ENCODE measurements around the gene EXOC7. TPM values are rescaled to one million over a fixed set of nuclear protein-coding genes. Genes with fewer than 3 reads are reported as not detected.

EXOC7 gene
- total and polyA plus RNA-seq, 3 experiments from 2014 or later, result 69.3 to 109 (median 105) TPM

- H3K27ac Mint-ChIP-seq, result no peak overlapping the region
- no peak overlapping the region for H3K27ac ChIP-seq (ENCODE audit: low read depth, low read length)
- H3K4me3 ChIP-seq (ENCODE audit: low read length), result no peak overlapping the region
- H3K9me3 Mint-ChIP-seq, result no peaks in the 10 kb centered on the region
- no peaks in the 10 kb centered on the region for H3K27me3 ChIP-seq (ENCODE audit: insufficient read depth, low read length, poor library complexity, severe bottlenecking)
- H3K9me3 ChIP-seq (ENCODE audit: low read length), result no peaks in the 10 kb centered on the region
- peaks cover 0 to 5% of the 10 kb centered on the region in 2 donors for H3K27me3 Mint-ChIP-seq
- POLR2A ChIA-PET, result no interaction called here
- no peak for DNase-seq
- peaks cover 16% of the 10 kb centered on the region for H3K4me1 ChIP-seq (ENCODE audit: insufficient read depth, low read length)
- CTCF ChIA-PET, result interaction anchor here (1.2 kb wide), 1 partner anchor 11 kb away, joined by 4 read pairs; no protein-coding TSS in a partner anchor
- peaks cover 9 to 24% (median 13%) of the 10 kb centered on the region in 3 donors for H3K4me1 Mint-ChIP-seq
- no peaks in the 10 kb centered on the region for H3K36me3 ChIP-seq (ENCODE audit: insufficient read depth, low read length)
- H3K4me3 Mint-ChIP-seq, result no peak overlapping the region
- H3K36me3 Mint-ChIP-seq, result no peaks in the 10 kb centered on the region
Measured at GRCh38 chr17:76131051-76131691, 27.6 kb upstream of the EXOC7 start.

- peaks cover 9 to 22% (median 11%) of the 10 kb centered on the region in 3 donors for H3K4me1 Mint-ChIP-seq
Measured at GRCh38 chr17:76130473-76130872, 26.9 kb upstream of the EXOC7 start.

GRCh38 chr17:76125922-76126321 is 22.3 kb upstream of the EXOC7 start:
- ChIA-PET CTCF (interaction anchor here (0.8 to 16.0 kb wide), 8 partner anchors 25 to 173 kb away, joined by 3 to 227 read pairs (median 4); no protein-coding TSS in a partner anchor), POLR2A (no interaction called here)

More at GRCh38 chr17:76130473-76130872, 26.9 kb upstream of the EXOC7 start:
- Histone ChIP-seq H3K27ac (ENCODE audit: low read depth, low read length) (no peak overlapping the region), H3K4me3 (ENCODE audit: low read length) (no peak overlapping the region), H3K9me3 (ENCODE audit: low read length) (no peaks in the 10 kb centered on the region), H3K4me1 (ENCODE audit: insufficient read depth, low read length) (peaks cover 13% of the 10 kb centered on the region), H3K27me3 (ENCODE audit: insufficient read depth, low read length, poor library complexity, severe bottlenecking) (no peaks in the 10 kb centered on the region), H3K36me3 (ENCODE audit: insufficient read depth, low read length) (no peaks in the 10 kb centered on the region)
- ChIA-PET POLR2A (no interaction called here), CTCF (interaction anchor here (0.8 to 16.0 kb wide), 5 partner anchors 9 to 149 kb away, joined by 3 to 227 read pairs (median 4); no protein-coding TSS in a partner anchor)
- Mint-ChIP-seq H3K27me3 (peaks cover 0 to 4% of the 10 kb centered on the region in 2 donors), H3K9me3 (no peaks in the 10 kb centered on the region), H3K36me3 (no peaks in the 10 kb centered on the region), H3K27ac (no peak overlapping the region), H3K4me3 (no peak overlapping the region)
- DNase-seq, result no peak

GRCh38 chr17:76125391-76125675 is 21.7 kb upstream of the EXOC7 start:
- Mint-ChIP-seq H3K4me1 (peaks cover 3 to 19% (median 5%) of the 10 kb centered on the region in 3 donors), H3K36me3 (no peaks in the 10 kb centered on the region)

More at GRCh38 chr17:76125922-76126321, 22.3 kb upstream of the EXOC7 start:
- Mint-ChIP-seq H3K27ac (peak overlapping the region in 1 of 8 donors; percentile 1), H3K4me1 (peaks cover 0 to 19% (median 5%) of the 10 kb centered on the region in 3 donors), H3K36me3 (no peaks in the 10 kb centered on the region), H3K9me3 (no peaks in the 10 kb centered on the region), H3K4me3 (no peak overlapping the region), H3K27me3 (peaks cover 0 to 2% of the 10 kb centered on the region in 2 donors)
- Histone ChIP-seq H3K4me3 (ENCODE audit: low read length) (no peak overlapping the region), H3K4me1 (ENCODE audit: insufficient read depth, low read length) (peaks cover 8% of the 10 kb centered on the region), H3K27me3 (ENCODE audit: insufficient read depth, low read length, poor library complexity, severe bottlenecking) (no peaks in the 10 kb centered on the region), H3K36me3 (ENCODE audit: insufficient read depth, low read length) (no peaks in the 10 kb centered on the region), H3K27ac (ENCODE audit: low read depth, low read length) (no peak overlapping the region), H3K9me3 (ENCODE audit: low read length) (no peaks in the 10 kb centered on the region)
- DNase-seq, result no peak

GRCh38 chr17:76124582-76125390 is 21.2 kb upstream of the EXOC7 start:
- Histone ChIP-seq H3K4me3 (ENCODE audit: low read length) (no peak overlapping the region), H3K27me3 (ENCODE audit: insufficient read depth, low read length, poor library complexity, severe bottlenecking) (no peaks in the 10 kb centered on the region), H3K9me3 (ENCODE audit: low read length) (no peaks in the 10 kb centered on the region), H3K36me3 (ENCODE audit: insufficient read depth, low read length) (no peaks in the 10 kb centered on the region), H3K4me1 (ENCODE audit: insufficient read depth, low read length) (peaks cover 8% of the 10 kb centered on the region), H3K27ac (ENCODE audit: low read depth, low read length) (no peak overlapping the region)
- Mint-ChIP-seq H3K36me3 (no peaks in the 10 kb centered on the region), H3K27me3 (no peaks in the 10 kb centered on the region), H3K4me3 (no peak overlapping the region), H3K27ac (peak overlapping the region in 1 of 8 donors; percentile 23), H3K9me3 (no peaks in the 10 kb centered on the region), H3K4me1 (peaks cover 3 to 19% (median 5%) of the 10 kb centered on the region in 3 donors)
- POLR2A ChIA-PET, result no interaction called here
- DNase-seq, result no peak
- CTCF ChIA-PET, result interaction anchor here (0.6 to 16.0 kb wide), 8 partner anchors 9 to 181 kb away, joined by 3 to 227 read pairs (median 4); no protein-coding TSS in a partner anchor

More at GRCh38 chr17:76125391-76125675, 21.7 kb upstream of the EXOC7 start:
- H3K4me3 ChIP-seq (ENCODE audit: low read length), result no peak overlapping the region
- no peaks in the 10 kb centered on the region for H3K9me3 ChIP-seq (ENCODE audit: low read length)
- Mint-ChIP-seq H3K27ac (peak overlapping the region in 1 of 8 donors; percentile 41), H3K9me3 (no peaks in the 10 kb centered on the region), H3K27me3 (no peaks in the 10 kb centered on the region), H3K4me3 (peak overlapping the region in 1 of 7 donors; percentile 18)
- CTCF ChIA-PET, result interaction anchor here (0.6 to 16.0 kb wide), 5 partner anchors 25 to 180 kb away, joined by 3 to 227 read pairs (median 4); no protein-coding TSS in a partner anchor
- DNase-seq, result no peak
- POLR2A ChIA-PET, result no interaction called here
- no peak overlapping the region for H3K27ac ChIP-seq (ENCODE audit: low read depth, low read length)
- no peaks in the 10 kb centered on the region for H3K36me3 ChIP-seq (ENCODE audit: insufficient read depth, low read length)
- no peaks in the 10 kb centered on the region for H3K27me3 ChIP-seq (ENCODE audit: insufficient read depth, low read length, poor library complexity, severe bottlenecking)
- peaks cover 8% of the 10 kb centered on the region for H3K4me1 ChIP-seq (ENCODE audit: insufficient read depth, low read length)

GRCh38 chr17:76123749-76124581 is 20.4 kb upstream of the EXOC7 start:
- no peaks in the 10 kb centered on the region for H3K9me3 ChIP-seq (ENCODE audit: low read length)
- peaks cover 3 to 19% (median 5%) of the 10 kb centered on the region in 3 donors for H3K4me1 Mint-ChIP-seq
- no peaks in the 10 kb centered on the region for H3K36me3 ChIP-seq (ENCODE audit: insufficient read depth, low read length)
- H3K4me1 ChIP-seq (ENCODE audit: insufficient read depth, low read length), result peaks cover 8% of the 10 kb centered on the region
- no peak overlapping the region for H3K4me3 ChIP-seq (ENCODE audit: low read length)
- no peaks in the 10 kb centered on the region for H3K36me3 Mint-ChIP-seq
- no peak overlapping the region for H3K4me3 Mint-ChIP-seq
- no peak for DNase-seq
- H3K27ac Mint-ChIP-seq, result peak overlapping the region in 2 of 8 donors; percentile 32 to 75
- no peaks in the 10 kb centered on the region for H3K9me3 Mint-ChIP-seq
- H3K27me3 ChIP-seq (ENCODE audit: insufficient read depth, low read length, poor library complexity, severe bottlenecking), result no peaks in the 10 kb centered on the region
- no peaks in the 10 kb centered on the region for H3K27me3 Mint-ChIP-seq
- ChIA-PET CTCF (interaction anchor here (1.0 to 16.0 kb wide), 10 partner anchors 8 to 175 kb away, joined by 3 to 227 read pairs (median 6); no protein-coding TSS in a partner anchor), POLR2A (interaction anchor here (0.7 kb wide), 1 partner anchor 707 kb away, joined by 9 read pairs; no protein-coding TSS in a partner anchor)
- H3K27ac ChIP-seq (ENCODE audit: low read depth, low read length), result no peak overlapping the region

GRCh38 chr17:76123191-76123499 is 19.6 kb upstream of the EXOC7 start:
- H3K27ac ChIP-seq (ENCODE audit: low read depth, low read length), result no peak overlapping the region
- peaks cover 3 to 19% (median 5%) of the 10 kb centered on the region in 3 donors for H3K4me1 Mint-ChIP-seq
- H3K36me3 Mint-ChIP-seq, result no peaks in the 10 kb centered on the region
- no peaks in the 10 kb centered on the region for H3K36me3 ChIP-seq (ENCODE audit: insufficient read depth, low read length)
- peak overlapping the region in 4 of 8 donors; percentile 29 to 90 (median 46) for H3K27ac Mint-ChIP-seq
- DNase-seq, result no peak
- CTCF ChIA-PET, result interaction anchor here (1.0 to 16.0 kb wide), 9 partner anchors 8 to 176 kb away, joined by 3 to 227 read pairs (median 6); no protein-coding TSS in a partner anchor
- H3K4me3 ChIP-seq (ENCODE audit: low read length), result no peak overlapping the region
- H3K9me3 ChIP-seq (ENCODE audit: low read length), result no peaks in the 10 kb centered on the region
- H3K4me1 ChIP-seq (ENCODE audit: insufficient read depth, low read length), result peaks cover 8% of the 10 kb centered on the region
- H3K27me3 Mint-ChIP-seq, result no peaks in the 10 kb centered on the region
- POLR2A ChIA-PET, result interaction anchor here (0.7 kb wide), 1 partner anchor 708 kb away, joined by 9 read pairs; no protein-coding TSS in a partner anchor
- peak overlapping the region in 3 of 7 donors; percentile 21 to 79 (median 38) for H3K4me3 Mint-ChIP-seq
- no peaks in the 10 kb centered on the region for H3K27me3 ChIP-seq (ENCODE audit: insufficient read depth, low read length, poor library complexity, severe bottlenecking)
- H3K9me3 Mint-ChIP-seq, result no peaks in the 10 kb centered on the region

All from CD8-positive, alpha-beta memory T cell (primary cell).